DOHH2 (cell line): ENCODE measurements around the gene NAV2.

Experiments used
- CTCF ChIP-seq: fragments of 200-600 bp; sonication (generic); IDR thresholded peaks from one replicate; pipeline ENCODE4 v1.5.1; 2014; ENCODE audit warnings: antibody characterized with exemption, mild to moderate bottlenecking, low read depth, low read length; ENCODE audit not compliant: poor library complexity, severe bottlenecking
- EZH2phosphoT487 ChIP-seq: fragments of 200-600 bp; sonication (generic); IDR thresholded peaks from 2 replicates; pipeline ENCODE4 v1.6.1; 2017; ENCODE audit warnings: borderline replicate concordance, mild to moderate bottlenecking, antibody characterized with exemption, low read length, moderate library complexity, mixed read lengths

GRCh38 chr11:20017320-20017719 is 304.7 kb downstream of the NAV2 start:
- TF ChIP-seq CTCF = no peak
- no peak for TF ChIP-seq EZH2phosphoT487
